ENCODE data around the gene PTPRF.
"Not testable (repeated sequence)": the region's sequence is repeated elsewhere in the genome, so short reads cannot be mapped to it uniquely, and the experiment has no call there.

PTPRF gene

GRCh38 chr1:43634721-43635120, 104.0 kb downstream of the PTPRF start:
- no peak for DNase-seq (ENCODE audit: low spot score)

- DNase-seq (ENCODE audit: low spot score): no peak
Measured at GRCh38 chr1:43636006-43636641, 105.4 kb downstream of the PTPRF start.

GRCh38 chr1:43637267-43637666, 106.6 kb downstream of the PTPRF start:
- no peak for DNase-seq (ENCODE audit: low spot score)

- not testable (repeated sequence) for DNase-seq (ENCODE audit: low spot score)
Measured at GRCh38 chr1:43638381-43638780, 107.7 kb downstream of the PTPRF start.

GRCh38 chr1:43639976-43640794, 109.5 kb downstream of the PTPRF start:
- DNase-seq (ENCODE audit: low spot score): no peak

GRCh38 chr1:43644558-43644957, 113.9 kb downstream of the PTPRF start:
- DNase-seq (ENCODE audit: low spot score): no peak

GRCh38 chr1:43645461-43645860, 114.8 kb downstream of the PTPRF start:
- DNase-seq (ENCODE audit: low spot score): no peak

- DNase-seq (ENCODE audit: low spot score): not testable (repeated sequence)
Measured at GRCh38 chr1:43647331-43647730, 116.6 kb downstream of the PTPRF start.

GRCh38 chr1:43648221-43648847, 117.7 kb downstream of the PTPRF start:
- DNase-seq (ENCODE audit: low spot score): no peak

GRCh38 chr1:43648876-43649477, 118.3 kb downstream of the PTPRF start:
- no peak for DNase-seq (ENCODE audit: low spot score)

GRCh38 chr1:43650310-43651085, 119.8 kb downstream of the PTPRF start:
- DNase-seq (ENCODE audit: low spot score): peak; percentile 98

- no peak for DNase-seq (ENCODE audit: low spot score)
Measured at GRCh38 chr1:43651188-43651587, 120.5 kb downstream of the PTPRF start.

GRCh38 chr1:43651902-43652301, 121.2 kb downstream of the PTPRF start:
- no peak for DNase-seq (ENCODE audit: low spot score)

- peak; percentile 61 for DNase-seq (ENCODE audit: low spot score)
Measured at GRCh38 chr1:43653339-43653738, 122.7 kb downstream of the PTPRF start.

- no peak for DNase-seq (ENCODE audit: low spot score)
Measured at GRCh38 chr1:43653893-43654292, 123.2 kb downstream of the PTPRF start.

- no peak for DNase-seq (ENCODE audit: low spot score)
Measured at GRCh38 chr1:43655953-43656352, 125.3 kb downstream of the PTPRF start.

- no peak for DNase-seq (ENCODE audit: low spot score)
Measured at GRCh38 chr1:43659212-43660166, 128.8 kb downstream of the PTPRF start.

GRCh38 chr1:43660355-43660754, 129.7 kb downstream of the PTPRF start:
- peak; percentile 71 for DNase-seq (ENCODE audit: low spot score)

GRCh38 chr1:43664369-43664768, 133.7 kb downstream of the PTPRF start:
- no peak for DNase-seq (ENCODE audit: low spot score)

- DNase-seq (ENCODE audit: low spot score): no peak
Measured at GRCh38 chr1:43666608-43667007, 135.9 kb downstream of the PTPRF start.

GRCh38 chr1:43668956-43669355, 138.3 kb downstream of the PTPRF start:
- no peak for DNase-seq (ENCODE audit: low spot score)

Measured in putamen (tissue), 1 donor.